GM12878 (cell line): ENCODE measurements around the gene TNFSF9. TPM values are rescaled to one million over a fixed set of nuclear protein-coding genes. Genes with fewer than 3 reads are reported as not detected.

ENCODE experiments used
- CHD4 ChIP-seq: fragments of 200-600 bp; sonication (generic); IDR thresholded peaks from 2 replicates; pipeline ENCODE4 v1.6.1; 2016; ENCODE audit warnings: mild to moderate bottlenecking
- EED ChIP-seq: sonication (generic); IDR thresholded peaks from 2 replicates; pipeline ENCODE4 v1.6.1; 2016; ENCODE audit warnings: antibody characterized with exemption, low read depth
- GABPA ChIP-seq: IDR thresholded peaks from 2 replicates; pipeline ENCODE4 v1.6.1; 2014; ENCODE audit warnings: antibody characterized with exemption, low read depth, mild to moderate bottlenecking, inconsistent platforms
- HDAC2 ChIP-seq: fragments of 200-600 bp; sonication (generic); IDR thresholded peaks from 2 replicates; pipeline ENCODE4 v1.6.1; 2017
- IKZF1 ChIP-seq: fragments of 450-650 bp; conservative IDR thresholded peaks from 2 replicates; pipeline ENCODE4 v1.6.1; 2017; ENCODE audit warnings: antibody characterized with exemption, mild to moderate bottlenecking
- IKZF2 ChIP-seq, 2 experiments: fragments of 450-650 bp; IDR thresholded peaks; 2 replicates each; pipeline ENCODE4 v1.6.1; 2017; ENCODE audit warnings: mild to moderate bottlenecking in 2 of 2, moderate library complexity in 2 of 2
- KLF5 ChIP-seq: fragments of 450-650 bp; IDR thresholded peaks from 2 replicates; pipeline ENCODE4 v1.6.1; 2014; ENCODE audit warnings: mild to moderate bottlenecking; ENCODE audit not compliant: partially characterized antibody
- LARP7 ChIP-seq: fragments of 450-650 bp; IDR thresholded peaks from 2 replicates; pipeline ENCODE4 v1.6.1; 2017; ENCODE audit warnings: mild to moderate bottlenecking
- MTA2 ChIP-seq: fragments of 450-650 bp; IDR thresholded peaks from 2 replicates; pipeline ENCODE4 v1.6.1; 2016; ENCODE audit warnings: low read depth, mild to moderate bottlenecking, moderate library complexity
- NFIC ChIP-seq: IDR thresholded peaks from 2 replicates; pipeline ENCODE4 v1.6.1; 2012; ENCODE audit warnings: low read depth, mild to moderate bottlenecking, inconsistent platforms, low read length, moderate library complexity
- NFXL1 ChIP-seq: fragments of 450-650 bp; IDR thresholded peaks from 2 replicates; pipeline ENCODE4 v1.6.1; 2017; ENCODE audit warnings: antibody characterized with exemption, mild to moderate bottlenecking, borderline replicate concordance
- NFYA ChIP-seq: IDR thresholded peaks from 2 replicates; pipeline ENCODE4 v1.6.1; 2011; ENCODE audit warnings: low read depth, mild to moderate bottlenecking, low read length, improper control_type of control experiment, borderline replicate concordance
- PML ChIP-seq: IDR thresholded peaks from 2 replicates; pipeline ENCODE4 v1.6.1; 2012; ENCODE audit warnings: low read length, inconsistent platforms
- POLR2AphosphoS2 ChIP-seq: IDR thresholded peaks from 2 replicates; pipeline ENCODE4 v1.6.1; 2011; ENCODE audit warnings: low read depth, mild to moderate bottlenecking, low read length, improper control_type of control experiment, moderate library complexity
- RCOR1 ChIP-seq: conservative IDR thresholded peaks from 2 replicates; pipeline ENCODE4 v1.6.1; 2012; ENCODE audit warnings: low read depth, low read length, improper control_type of control experiment
- RFX5 ChIP-seq: IDR thresholded peaks from 2 replicates; pipeline ENCODE4 v1.6.1; 2011; ENCODE audit warnings: low read depth, low read length, improper control_type of control experiment
- SMAD1 ChIP-seq: fragments of 450-650 bp; IDR thresholded peaks from 2 replicates; pipeline ENCODE4 v1.6.1; 2018; ENCODE audit warnings: mild to moderate bottlenecking, low read depth; ENCODE audit not compliant: partially characterized antibody
- SMC3 ChIP-seq: IDR thresholded peaks from 2 replicates; pipeline ENCODE4 v1.6.1; 2011; ENCODE audit warnings: low read length, improper control_type of control experiment, borderline replicate concordance
- STAT3 ChIP-seq: IDR thresholded peaks from 2 replicates; pipeline ENCODE4 v1.6.1; 2011; ENCODE audit warnings: low read depth, low read length, improper control_type of control experiment
- polyA plus RNA-seq, 11 experiments: library from polyadenylated mRNA; depleted of rRNA in 4 of 11; unstranded in 6 of 11; stranded (reverse) in 5 of 11; fragments of >200 nt; fragmentation: Nextera tagmentation in 4 of 11; fragmentation: Illumina TruSeq in 1 of 11; extraction: Ambion mirVana in 4 of 11; extraction: Trizol in 1 of 11; gene quantifications; 1 replicate in 1 of 11; 2 replicates in 10 of 11; pipeline versions ENCODE4 v1.2.1 to v1.2.3, GENCODE V29; 2011 to 2016; ENCODE audit warnings: inconsistent platforms in 2 of 11, missing spikeins in 2 of 11, low read depth in 1 of 11
- total RNA-seq, 4 experiments: library from RNA; depleted of rRNA in 3 of 4; stranded (reverse); fragments of >200 nt in 3 of 4; fragmentation: Illumina TruSeq in 1 of 4; extraction: Trizol in 1 of 4; gene quantifications; 2 replicates each; pipeline versions ENCODE4 v1.2.1 to v1.2.3, GENCODE V29; 2013 to 2021
- TF ChIP-seq, protein P1 (sequence below): fragments of 450-650 bp; IDR thresholded peaks from 2 replicates; pipeline ENCODE4 v1.6.1; 2016; ENCODE audit warnings: mild to moderate bottlenecking
- TF ChIP-seq, protein P2 (sequence below): fragments of 450-650 bp; IDR thresholded peaks from 2 replicates; pipeline ENCODE4 v1.6.1; 2018; ENCODE audit warnings: mild to moderate bottlenecking, low read depth, moderate library complexity; ENCODE audit not compliant: partially characterized antibody
- TF ChIP-seq, protein P3 (sequence below): IDR thresholded peaks from 2 replicates; pipeline ENCODE4 v1.6.1; 2011; ENCODE audit warnings: low read depth, mild to moderate bottlenecking, low read length, moderate library complexity, borderline replicate concordance; ENCODE audit errors: extremely low read depth
- TF ChIP-seq, protein P4 (sequence below): fragments of 450-650 bp; IDR thresholded peaks from 2 replicates; pipeline ENCODE4 v1.6.1; 2017; ENCODE audit warnings: mild to moderate bottlenecking
- TF ChIP-seq, protein P5 (sequence below): IDR thresholded peaks from 2 replicates; pipeline ENCODE4 v1.6.1; 2011; ENCODE audit warnings: borderline replicate concordance, low read depth, mild to moderate bottlenecking, moderate library complexity, mixed read lengths, low read length; ENCODE audit not compliant: insufficient read depth; ENCODE audit errors: extremely low read length

TNFSF9 gene
- total and polyA plus RNA-seq, 10 of the 15 experiments (the other 5 are each of a cell fraction or from before 2014, with no cell fraction given), result 6.2 to 75.3 (median 22.1) TPM

DNA sequence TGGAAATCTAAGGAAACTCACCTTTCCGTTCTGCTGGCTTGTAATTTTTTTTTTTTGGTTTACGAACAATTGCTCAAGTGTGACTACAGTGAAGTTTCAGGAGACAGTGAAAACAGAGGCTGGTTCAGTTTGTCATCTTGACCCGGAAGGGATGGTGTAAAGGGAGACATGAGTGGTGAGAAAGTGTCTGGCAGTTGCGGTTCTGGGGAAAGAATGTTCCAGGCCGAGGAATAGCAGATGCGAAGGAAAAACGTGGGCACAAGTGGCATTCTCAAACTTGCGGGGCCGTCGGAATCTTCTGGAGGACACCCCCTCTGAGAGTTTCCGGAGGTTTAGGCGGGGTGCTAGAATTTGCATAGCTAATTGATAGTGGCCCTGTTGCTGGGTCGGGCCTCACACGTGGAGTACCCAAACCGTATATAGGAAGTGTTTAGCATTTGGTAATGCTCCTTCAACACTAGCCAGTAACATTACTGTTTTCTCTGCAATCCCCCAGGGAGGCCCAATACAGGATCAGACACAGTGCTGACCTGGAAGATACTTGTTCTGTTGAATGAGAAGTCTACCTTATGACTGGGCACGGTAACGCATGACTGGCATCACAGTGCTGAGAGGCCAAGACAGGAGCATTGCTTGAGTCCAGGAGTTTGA is 2.8 kb upstream of the TNFSF9 start (continued):
- TF ChIP-seq, protein P1, sequence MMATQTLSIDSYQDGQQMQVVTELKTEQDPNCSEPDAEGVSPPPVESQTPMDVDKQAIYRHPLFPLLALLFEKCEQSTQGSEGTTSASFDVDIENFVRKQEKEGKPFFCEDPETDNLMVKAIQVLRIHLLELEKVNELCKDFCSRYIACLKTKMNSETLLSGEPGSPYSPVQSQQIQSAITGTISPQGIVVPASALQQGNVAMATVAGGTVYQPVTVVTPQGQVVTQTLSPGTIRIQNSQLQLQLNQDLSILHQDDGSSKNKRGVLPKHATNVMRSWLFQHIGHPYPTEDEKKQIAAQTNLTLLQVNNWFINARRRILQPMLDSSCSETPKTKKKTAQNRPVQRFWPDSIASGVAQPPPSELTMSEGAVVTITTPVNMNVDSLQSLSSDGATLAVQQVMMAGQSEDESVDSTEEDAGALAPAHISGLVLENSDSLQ, result no peak
- TF ChIP-seq, protein P2, sequence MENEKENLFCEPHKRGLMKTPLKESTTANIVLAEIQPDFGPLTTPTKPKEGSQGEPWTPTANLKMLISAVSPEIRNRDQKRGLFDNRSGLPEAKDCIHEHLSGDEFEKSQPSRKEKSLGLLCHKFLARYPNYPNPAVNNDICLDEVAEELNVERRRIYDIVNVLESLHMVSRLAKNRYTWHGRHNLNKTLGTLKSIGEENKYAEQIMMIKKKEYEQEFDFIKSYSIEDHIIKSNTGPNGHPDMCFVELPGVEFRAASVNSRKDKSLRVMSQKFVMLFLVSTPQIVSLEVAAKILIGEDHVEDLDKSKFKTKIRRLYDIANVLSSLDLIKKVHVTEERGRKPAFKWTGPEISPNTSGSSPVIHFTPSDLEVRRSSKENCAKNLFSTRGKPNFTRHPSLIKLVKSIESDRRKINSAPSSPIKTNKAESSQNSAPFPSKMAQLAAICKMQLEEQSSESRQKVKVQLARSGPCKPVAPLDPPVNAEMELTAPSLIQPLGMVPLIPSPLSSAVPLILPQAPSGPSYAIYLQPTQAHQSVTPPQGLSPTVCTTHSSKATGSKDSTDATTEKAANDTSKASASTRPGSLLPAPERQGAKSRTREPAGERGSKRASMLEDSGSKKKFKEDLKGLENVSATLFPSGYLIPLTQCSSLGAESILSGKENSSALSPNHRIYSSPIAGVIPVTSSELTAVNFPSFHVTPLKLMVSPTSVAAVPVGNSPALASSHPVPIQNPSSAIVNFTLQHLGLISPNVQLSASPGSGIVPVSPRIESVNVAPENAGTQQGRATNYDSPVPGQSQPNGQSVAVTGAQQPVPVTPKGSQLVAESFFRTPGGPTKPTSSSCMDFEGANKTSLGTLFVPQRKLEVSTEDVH, result peak; percentile 53
- TF ChIP-seq PML (no peak), HDAC2 (0 out of 2 replicates have a peak, but pooled peaks have one; percentile 41), NFYA (no peak), EED (peak; percentile 87; the same call in 1 of the 2 replicates), GABPA (peak; percentile 82), NFXL1 (no peak), MTA2 (peak; percentile 88), CHD4 (0 out of 2 replicates have a peak, but pooled peaks have one; percentile 3), KLF5 (peak; percentile 89), STAT3 (0 out of 2 replicates have a peak, but pooled peaks have one; percentile 79), SMAD1 (peak; percentile 14), IKZF1 (peak; percentile 96), RFX5 (0 out of 2 replicates have a peak, but pooled peaks have one; percentile 39), IKZF2 (IDR thresholded peaks at IDR 0.05) (peak; percentile 98), LARP7 (no peak), NFIC (peak; percentile 65; the same call in 1 of the 2 replicates), POLR2AphosphoS2 (peak; percentile 25; the same call in 1 of the 2 replicates), SMC3 (no peak), RCOR1 (0 out of 2 replicates have a peak, but pooled peaks have one; percentile 66)
- TF ChIP-seq, protein P3, sequence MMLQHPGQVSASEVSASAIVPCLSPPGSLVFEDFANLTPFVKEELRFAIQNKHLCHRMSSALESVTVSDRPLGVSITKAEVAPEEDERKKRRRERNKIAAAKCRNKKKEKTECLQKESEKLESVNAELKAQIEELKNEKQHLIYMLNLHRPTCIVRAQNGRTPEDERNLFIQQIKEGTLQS, result no peak
- TF ChIP-seq, protein P4, sequence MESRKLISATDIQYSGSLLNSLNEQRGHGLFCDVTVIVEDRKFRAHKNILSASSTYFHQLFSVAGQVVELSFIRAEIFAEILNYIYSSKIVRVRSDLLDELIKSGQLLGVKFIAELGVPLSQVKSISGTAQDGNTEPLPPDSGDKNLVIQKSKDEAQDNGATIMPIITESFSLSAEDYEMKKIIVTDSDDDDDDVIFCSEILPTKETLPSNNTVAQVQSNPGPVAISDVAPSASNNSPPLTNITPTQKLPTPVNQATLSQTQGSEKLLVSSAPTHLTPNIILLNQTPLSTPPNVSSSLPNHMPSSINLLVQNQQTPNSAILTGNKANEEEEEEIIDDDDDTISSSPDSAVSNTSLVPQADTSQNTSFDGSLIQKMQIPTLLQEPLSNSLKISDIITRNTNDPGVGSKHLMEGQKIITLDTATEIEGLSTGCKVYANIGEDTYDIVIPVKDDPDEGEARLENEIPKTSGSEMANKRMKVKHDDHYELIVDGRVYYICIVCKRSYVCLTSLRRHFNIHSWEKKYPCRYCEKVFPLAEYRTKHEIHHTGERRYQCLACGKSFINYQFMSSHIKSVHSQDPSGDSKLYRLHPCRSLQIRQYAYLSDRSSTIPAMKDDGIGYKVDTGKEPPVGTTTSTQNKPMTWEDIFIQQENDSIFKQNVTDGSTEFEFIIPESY, result no peak
- TF ChIP-seq, protein P5, sequence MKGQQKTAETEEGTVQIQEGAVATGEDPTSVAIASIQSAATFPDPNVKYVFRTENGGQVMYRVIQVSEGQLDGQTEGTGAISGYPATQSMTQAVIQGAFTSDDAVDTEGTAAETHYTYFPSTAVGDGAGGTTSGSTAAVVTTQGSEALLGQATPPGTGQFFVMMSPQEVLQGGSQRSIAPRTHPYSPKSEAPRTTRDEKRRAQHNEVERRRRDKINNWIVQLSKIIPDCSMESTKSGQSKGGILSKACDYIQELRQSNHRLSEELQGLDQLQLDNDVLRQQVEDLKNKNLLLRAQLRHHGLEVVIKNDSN, result no peak
